ENCODE measurements around the gene MECR. TPM values are rescaled to one million over a fixed set of nuclear protein-coding genes. Genes with fewer than 3 reads are reported as not detected.
A peak's percentile ranks its signal among the peaks of the same experiment; 100 is the strongest.

MECR gene
- total RNA-seq, 5 donors from 2014 or later (not counting 1 experiment from before 2014, with no cell fraction given), result 9.5 to 17.8 (median 17.3) TPM

DNA sequence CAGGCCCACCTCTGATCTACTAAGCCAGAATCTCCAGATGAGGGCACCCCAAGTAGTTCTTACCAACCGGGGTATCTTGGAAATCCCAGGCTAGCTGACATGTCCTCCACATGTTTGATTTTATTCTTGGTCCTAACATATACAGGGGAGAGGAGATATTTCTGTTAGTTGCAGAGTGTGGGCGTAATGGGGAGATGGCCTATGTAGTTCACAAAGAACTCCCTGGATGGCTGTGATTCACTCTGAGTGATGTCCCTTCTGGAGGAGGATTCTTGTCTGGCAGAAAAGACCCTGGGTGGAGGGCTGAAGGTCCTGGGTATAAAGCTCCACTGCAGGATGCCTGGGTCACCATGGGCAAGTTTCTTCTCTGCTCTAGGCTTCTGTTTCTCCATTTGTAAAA is 13.1 kb downstream of the MECR start:
- no peaks in the 10 kb centered on the region for H3K4me1 Mint-ChIP-seq
- WGBS (ENCODE audit: insufficient coverage), result 100% methylated on average over 1 of the region's 2 CpGs
- POLR2A ChIA-PET, result no interaction called here
- Histone ChIP-seq H3K36me3 (ENCODE audit: control insufficient read depth in 2 of 2, extremely low read depth in 1 of 2, insufficient read depth in 1 of 2, low read length in 1 of 2) (peaks cover 2 to 31% of the 10 kb centered on the region in 2 donors), H3K9me3 (no peaks in the 10 kb centered on the region), H3K4me1 (ENCODE audit: control insufficient read depth in 1 of 2, extremely low read depth in 1 of 2, insufficient read depth in 2 of 2, low read length in 2 of 2) (no peaks in the 10 kb centered on the region), H3K27ac (ENCODE audit: low read length) (no peak overlapping the region), H3K4me3 (ENCODE audit: control insufficient read depth in 1 of 2, extremely low read depth in 1 of 2, low read length in 1 of 2) (no peak overlapping the region), H3K27me3 (replicated peaks in 1 of 2; ENCODE audit: control insufficient read depth in 2 of 2, extremely low read depth in 1 of 2, insufficient read depth in 2 of 2, low read length in 1 of 2) (no peaks in the 10 kb centered on the region)
- H3K9me3 Mint-ChIP-seq, result no peaks in the 10 kb centered on the region
- peaks cover 36% of the 10 kb centered on the region for H3K36me3 Mint-ChIP-seq
- ATAC-seq (replicated peaks in 1 of 4) (no peak), DNase-seq (no peak)
- no peak overlapping the region for H3K27ac Mint-ChIP-seq
- no peaks in the 10 kb centered on the region for H3K27me3 Mint-ChIP-seq
- H3K4me3 Mint-ChIP-seq, result no peak overlapping the region
- CTCF ChIA-PET, result no interaction called here

DNA sequence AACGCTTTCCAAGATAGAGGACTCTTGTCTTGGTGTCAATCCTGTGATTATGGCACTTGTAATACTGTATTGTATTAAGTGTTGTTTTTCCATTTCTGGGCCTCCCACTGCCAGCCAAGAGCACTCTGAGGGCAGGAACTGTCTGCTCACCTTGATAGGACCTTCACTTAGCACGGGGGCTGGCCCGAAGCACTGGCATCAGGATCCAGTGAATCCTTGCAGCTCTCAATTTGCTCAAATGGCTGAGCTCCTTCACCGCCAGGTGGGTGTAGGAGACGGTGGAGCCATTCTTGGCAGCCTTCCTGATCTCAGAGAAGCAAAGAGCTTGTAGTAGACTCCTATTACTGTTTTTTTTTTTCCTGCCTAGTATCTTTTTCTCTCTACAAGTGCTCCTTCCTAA is 17.7 kb downstream of the MECR start:
- Mint-ChIP-seq H3K36me3 (peaks cover 40% of the 10 kb centered on the region), H3K4me3 (no peak overlapping the region), H3K4me1 (no peaks in the 10 kb centered on the region), H3K9me3 (no peaks in the 10 kb centered on the region), H3K27me3 (no peaks in the 10 kb centered on the region), H3K27ac (no peak overlapping the region)
- H3K4me3 ChIP-seq (ENCODE audit: control insufficient read depth in 1 of 2, extremely low read depth in 1 of 2, low read length in 1 of 2), result no peak overlapping the region
- H3K36me3 ChIP-seq (ENCODE audit: control insufficient read depth in 2 of 2, extremely low read depth in 1 of 2, insufficient read depth in 1 of 2, low read length in 1 of 2), result peaks cover 2 to 44% of the 10 kb centered on the region in 2 donors
- ATAC-seq (replicated peaks in 1 of 4), result no peak
- H3K27me3 ChIP-seq (replicated peaks in 1 of 2; ENCODE audit: control insufficient read depth in 2 of 2, extremely low read depth in 1 of 2, insufficient read depth in 2 of 2, low read length in 1 of 2), result no peaks in the 10 kb centered on the region
- WGBS (ENCODE audit: insufficient coverage), result 84% methylated on average over 3 of the region's 5 CpGs
- H3K9me3 ChIP-seq, result no peaks in the 10 kb centered on the region
- H3K4me1 ChIP-seq (ENCODE audit: control insufficient read depth in 1 of 2, extremely low read depth in 1 of 2, insufficient read depth in 2 of 2, low read length in 2 of 2), result no peaks in the 10 kb centered on the region
- CTCF ChIA-PET, result interaction anchor here in 1 of 2 donors (1.0 kb wide), 1 partner anchor 11 kb away, joined by 3 read pairs; no protein-coding TSS in a partner anchor
- no peak for DNase-seq
- POLR2A ChIA-PET, result interaction anchor here in 1 of 2 donors (0.6 kb wide), 1 partner anchor 1591 kb away, joined by 3 read pairs; no protein-coding TSS in a partner anchor
- H3K27ac ChIP-seq (ENCODE audit: low read length), result no peak overlapping the region

DNA sequence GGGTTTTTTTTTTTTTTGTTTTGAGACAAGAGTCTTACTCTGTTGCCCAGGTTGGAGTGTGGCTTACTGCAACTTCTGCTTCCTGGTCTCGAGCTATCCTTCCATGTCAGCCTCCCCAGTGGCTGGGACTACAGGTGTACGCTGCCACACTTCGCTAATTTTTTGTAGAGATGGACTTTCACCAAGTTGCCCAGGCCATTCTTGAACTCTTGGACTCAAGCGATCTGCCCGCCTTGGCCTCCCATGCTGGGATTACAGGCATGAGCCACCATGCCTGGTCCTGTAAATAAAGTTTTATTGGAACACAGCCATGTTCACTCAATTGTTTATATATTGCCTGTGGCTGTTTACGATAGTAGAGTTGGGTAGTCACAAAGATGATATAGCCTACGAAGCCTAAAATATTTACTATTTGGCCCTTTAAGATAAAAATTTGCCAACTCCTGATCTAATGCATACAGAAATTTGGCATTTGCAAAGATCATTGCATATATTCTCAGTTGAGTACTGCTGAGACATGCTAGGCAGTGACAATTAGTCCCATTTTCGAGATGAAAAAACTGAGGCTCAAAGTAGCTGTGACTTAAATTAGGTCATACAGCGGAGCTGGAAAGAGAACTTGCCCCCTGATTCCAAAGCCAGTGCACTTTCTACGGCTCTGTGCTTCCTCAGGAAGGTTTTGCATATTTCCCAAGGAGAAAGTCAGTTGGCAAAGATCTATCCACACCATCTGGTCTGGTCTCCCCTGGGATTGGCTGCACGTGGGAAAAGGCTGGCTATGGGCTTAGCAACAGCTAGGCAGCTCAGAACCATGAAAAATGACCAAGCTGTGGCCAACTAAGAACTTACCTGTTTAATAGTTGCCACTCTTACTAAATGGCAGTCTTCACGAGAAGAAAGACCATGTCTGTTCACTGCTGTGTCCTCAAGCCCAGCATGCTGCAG is 19.4 kb downstream of the MECR start:
- no peak for DNase-seq
- Mint-ChIP-seq H3K4me3 (no peak overlapping the region), H3K27me3 (no peaks in the 10 kb centered on the region), H3K4me1 (no peaks in the 10 kb centered on the region), H3K36me3 (peaks cover 37% of the 10 kb centered on the region), H3K9me3 (no peaks in the 10 kb centered on the region), H3K27ac (no peak overlapping the region)
- Histone ChIP-seq H3K4me3 (ENCODE audit: control insufficient read depth in 1 of 2, extremely low read depth in 1 of 2, low read length in 1 of 2) (no peak overlapping the region), H3K27ac (ENCODE audit: low read length) (no peak overlapping the region), H3K9me3 (no peaks in the 10 kb centered on the region), H3K36me3 (ENCODE audit: control insufficient read depth in 2 of 2, extremely low read depth in 1 of 2, insufficient read depth in 1 of 2, low read length in 1 of 2) (peaks cover 2 to 44% of the 10 kb centered on the region in 2 donors), H3K27me3 (replicated peaks in 1 of 2; ENCODE audit: control insufficient read depth in 2 of 2, extremely low read depth in 1 of 2, insufficient read depth in 2 of 2, low read length in 1 of 2) (no peaks in the 10 kb centered on the region), H3K4me1 (ENCODE audit: control insufficient read depth in 1 of 2, extremely low read depth in 1 of 2, insufficient read depth in 2 of 2, low read length in 2 of 2) (no peaks in the 10 kb centered on the region)
- CTCF ChIA-PET, result no interaction called here
- POLR2A ChIA-PET, result no interaction called here
- no peak for ATAC-seq (replicated peaks in 1 of 4)
- 84% methylated on average over 8 of the region's 12 CpGs for WGBS (ENCODE audit: insufficient coverage)

DNA sequence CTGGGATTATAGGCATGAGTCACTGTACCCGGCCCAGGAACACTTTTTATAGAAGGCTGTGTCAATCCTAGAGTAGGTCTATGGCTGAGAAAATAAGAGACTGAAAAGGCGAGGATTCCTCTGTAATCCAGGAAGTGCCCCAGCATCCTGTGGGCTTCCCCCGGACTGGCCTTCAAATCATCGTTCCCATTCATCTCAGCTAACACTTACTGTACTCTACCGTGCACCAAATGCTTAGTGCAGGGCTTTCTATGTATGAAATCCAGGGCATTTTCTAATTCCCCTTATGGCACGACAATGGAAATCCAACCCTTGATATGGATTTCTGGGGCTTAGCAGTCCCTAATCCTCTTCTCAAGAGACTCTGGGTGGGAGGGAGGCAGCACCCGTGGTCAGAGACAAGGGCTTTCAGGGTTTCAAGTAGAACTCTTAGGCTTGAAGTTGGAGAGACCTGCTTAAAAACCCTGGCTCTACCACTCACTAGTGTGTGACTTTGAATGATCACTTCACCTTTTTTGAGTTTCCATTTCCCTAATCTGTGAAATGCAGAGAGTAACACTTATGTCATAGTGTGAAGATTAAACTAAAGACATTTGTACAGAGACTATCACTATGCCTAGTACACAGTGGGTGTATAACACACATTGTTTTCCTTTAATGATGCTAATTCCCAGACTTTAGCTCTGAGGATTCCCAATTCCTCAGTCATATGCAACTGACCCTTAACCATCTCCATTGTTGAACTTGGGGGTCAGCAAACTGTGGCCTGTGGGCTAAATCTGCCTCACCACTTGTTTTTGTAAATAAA is 20.3 kb downstream of the MECR start:
- DNase-seq (no peak), ATAC-seq (replicated peaks in 1 of 4) (no peak)
- Histone ChIP-seq H3K4me3 (ENCODE audit: control insufficient read depth in 1 of 2, extremely low read depth in 1 of 2, low read length in 1 of 2) (no peak overlapping the region), H3K36me3 (ENCODE audit: control insufficient read depth in 2 of 2, extremely low read depth in 1 of 2, insufficient read depth in 1 of 2, low read length in 1 of 2) (peaks cover 2 to 46% of the 10 kb centered on the region in 2 donors), H3K27me3 (replicated peaks in 1 of 2; ENCODE audit: control insufficient read depth in 2 of 2, extremely low read depth in 1 of 2, insufficient read depth in 2 of 2, low read length in 1 of 2) (no peaks in the 10 kb centered on the region), H3K27ac (ENCODE audit: low read length) (no peak overlapping the region), H3K4me1 (ENCODE audit: control insufficient read depth in 1 of 2, extremely low read depth in 1 of 2, insufficient read depth in 2 of 2, low read length in 2 of 2) (no peaks in the 10 kb centered on the region), H3K9me3 (no peaks in the 10 kb centered on the region)
- H3K4me3 Mint-ChIP-seq, result no peak overlapping the region
- H3K9me3 Mint-ChIP-seq, result no peaks in the 10 kb centered on the region
- 56% methylated on average over 3 of the region's 7 CpGs for WGBS (ENCODE audit: insufficient coverage)
- peaks cover 39% of the 10 kb centered on the region for H3K36me3 Mint-ChIP-seq
- no peaks in the 10 kb centered on the region for H3K27me3 Mint-ChIP-seq
- H3K4me1 Mint-ChIP-seq, result no peaks in the 10 kb centered on the region
- no peak overlapping the region for H3K27ac Mint-ChIP-seq
- ChIA-PET POLR2A (no interaction called here), CTCF (no interaction called here)

DNA sequence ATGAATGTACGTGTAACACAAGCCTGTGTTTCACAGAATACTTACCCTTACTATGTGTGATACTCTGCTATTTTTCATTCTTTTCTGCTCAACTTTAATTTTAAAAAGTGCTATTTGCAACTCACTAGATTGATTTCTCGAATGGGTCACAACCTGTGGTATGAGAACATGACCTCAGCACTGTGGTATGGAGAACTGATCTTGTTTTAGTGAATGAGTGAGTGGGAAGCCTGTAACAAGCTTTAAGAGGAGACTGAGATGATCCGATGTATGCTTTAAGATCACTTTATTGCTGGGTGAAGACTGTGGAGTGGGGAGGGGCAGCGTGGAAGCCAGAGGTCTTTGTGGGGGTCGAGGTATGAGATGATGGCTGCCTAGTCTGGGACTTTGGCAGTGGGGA is 21.6 kb downstream of the MECR start:
- no peak overlapping the region for H3K4me3 ChIP-seq (ENCODE audit: control insufficient read depth in 1 of 2, extremely low read depth in 1 of 2, low read length in 1 of 2)
- no peaks in the 10 kb centered on the region for H3K27me3 ChIP-seq (replicated peaks in 1 of 2; ENCODE audit: control insufficient read depth in 2 of 2, extremely low read depth in 1 of 2, insufficient read depth in 2 of 2, low read length in 1 of 2)
- no peaks in the 10 kb centered on the region for H3K4me1 ChIP-seq (ENCODE audit: control insufficient read depth in 1 of 2, extremely low read depth in 1 of 2, insufficient read depth in 2 of 2, low read length in 2 of 2)
- H3K36me3 ChIP-seq (ENCODE audit: control insufficient read depth in 2 of 2, extremely low read depth in 1 of 2, insufficient read depth in 1 of 2, low read length in 1 of 2), result peaks cover 4 to 43% of the 10 kb centered on the region in 2 donors
- peaks cover 34% of the 10 kb centered on the region for H3K36me3 Mint-ChIP-seq
- ATAC-seq (replicated peaks in 1 of 4), result no peak
- H3K27me3 Mint-ChIP-seq, result no peaks in the 10 kb centered on the region
- no peaks in the 10 kb centered on the region for H3K9me3 Mint-ChIP-seq
- H3K27ac Mint-ChIP-seq, result no peak overlapping the region
- 95% methylated on average over 4 of the region's 5 CpGs for WGBS (ENCODE audit: insufficient coverage)
- no peak overlapping the region for H3K27ac ChIP-seq (ENCODE audit: low read length)
- no peak overlapping the region for H3K4me3 Mint-ChIP-seq
- H3K4me1 Mint-ChIP-seq, result no peaks in the 10 kb centered on the region
- DNase-seq, result no peak
- ChIA-PET CTCF (no interaction called here), POLR2A (no interaction called here)
- H3K9me3 ChIP-seq, result no peaks in the 10 kb centered on the region

DNA sequence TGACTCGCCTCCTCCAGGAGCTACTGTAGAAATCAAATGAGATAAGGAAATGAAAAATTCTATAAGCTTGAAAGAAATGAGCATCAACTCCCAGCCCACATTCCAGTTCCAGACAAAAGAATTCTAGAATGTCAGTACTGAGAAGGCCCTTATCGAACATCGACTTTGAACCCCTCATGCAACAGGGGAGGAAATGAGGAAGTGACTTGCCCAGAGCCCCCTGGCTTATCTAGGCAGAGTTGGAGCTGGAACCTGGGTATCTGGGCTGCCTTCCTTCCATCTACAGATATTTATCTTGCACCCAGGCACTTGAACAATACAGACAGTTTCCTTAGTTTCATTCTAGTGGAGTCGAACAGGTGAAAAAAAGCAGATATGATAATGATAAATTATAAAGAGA is 22.3 kb downstream of the MECR start:
- no peaks in the 10 kb centered on the region for H3K9me3 ChIP-seq
- POLR2A ChIA-PET, result no interaction called here
- H3K27ac ChIP-seq (ENCODE audit: low read length), result no peak overlapping the region
- Mint-ChIP-seq H3K4me3 (no peak overlapping the region), H3K27me3 (no peaks in the 10 kb centered on the region), H3K36me3 (peaks cover 30% of the 10 kb centered on the region), H3K9me3 (no peaks in the 10 kb centered on the region), H3K27ac (peak overlapping the region in 1 of 2 donors; percentile 48), H3K4me1 (no peaks in the 10 kb centered on the region)
- no peaks in the 10 kb centered on the region for H3K4me1 ChIP-seq (ENCODE audit: control insufficient read depth in 1 of 2, extremely low read depth in 1 of 2, insufficient read depth in 2 of 2, low read length in 2 of 2)
- no peak overlapping the region for H3K4me3 ChIP-seq (ENCODE audit: control insufficient read depth in 1 of 2, extremely low read depth in 1 of 2, low read length in 1 of 2)
- no CpG with 5 or more reads among the region's 4 CpGs for WGBS (ENCODE audit: insufficient coverage)
- no peak for DNase-seq
- no peak for ATAC-seq (replicated peaks in 1 of 4)
- H3K36me3 ChIP-seq (ENCODE audit: control insufficient read depth in 2 of 2, extremely low read depth in 1 of 2, insufficient read depth in 1 of 2, low read length in 1 of 2), result peaks cover 4 to 45% of the 10 kb centered on the region in 2 donors
- H3K27me3 ChIP-seq (replicated peaks in 1 of 2; ENCODE audit: control insufficient read depth in 2 of 2, extremely low read depth in 1 of 2, insufficient read depth in 2 of 2, low read length in 1 of 2), result no peaks in the 10 kb centered on the region
- CTCF ChIA-PET, result interaction anchor here in 1 of 2 donors (1.0 kb wide), 1 partner anchor 11 kb away, joined by 3 read pairs; no protein-coding TSS in a partner anchor

Data from T-cell (primary cell).